ENCODE measurements around the gene RIMBP2.

RIMBP2 gene

GRCh38 chr12:130412384-130412783, 303.7 kb downstream of the RIMBP2 start:
- TF ChIP-seq, protein P1, sequence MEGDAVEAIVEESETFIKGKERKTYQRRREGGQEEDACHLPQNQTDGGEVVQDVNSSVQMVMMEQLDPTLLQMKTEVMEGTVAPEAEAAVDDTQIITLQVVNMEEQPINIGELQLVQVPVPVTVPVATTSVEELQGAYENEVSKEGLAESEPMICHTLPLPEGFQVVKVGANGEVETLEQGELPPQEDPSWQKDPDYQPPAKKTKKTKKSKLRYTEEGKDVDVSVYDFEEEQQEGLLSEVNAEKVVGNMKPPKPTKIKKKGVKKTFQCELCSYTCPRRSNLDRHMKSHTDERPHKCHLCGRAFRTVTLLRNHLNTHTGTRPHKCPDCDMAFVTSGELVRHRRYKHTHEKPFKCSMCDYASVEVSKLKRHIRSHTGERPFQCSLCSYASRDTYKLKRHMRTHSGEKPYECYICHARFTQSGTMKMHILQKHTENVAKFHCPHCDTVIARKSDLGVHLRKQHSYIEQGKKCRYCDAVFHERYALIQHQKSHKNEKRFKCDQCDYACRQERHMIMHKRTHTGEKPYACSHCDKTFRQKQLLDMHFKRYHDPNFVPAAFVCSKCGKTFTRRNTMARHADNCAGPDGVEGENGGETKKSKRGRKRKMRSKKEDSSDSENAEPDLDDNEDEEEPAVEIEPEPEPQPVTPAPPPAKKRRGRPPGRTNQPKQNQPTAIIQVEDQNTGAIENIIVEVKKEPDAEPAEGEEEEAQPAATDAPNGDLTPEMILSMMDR (conservative IDR thresholded peaks at IDR 0.05) = no peak
- no peak overlapping the region for H3K27ac ChIP-seq

- TF ChIP-seq, protein P1 (conservative IDR thresholded peaks at IDR 0.05) = no peak
- no peak overlapping the region for H3K27ac ChIP-seq
Measured at GRCh38 chr12:130405332-130405731, 310.8 kb downstream of the RIMBP2 start.

GRCh38 chr12:130401703-130402102, 314.4 kb downstream of the RIMBP2 start:
- TF ChIP-seq, protein P1 (conservative IDR thresholded peaks at IDR 0.05) = peak; percentile 66
- H3K27ac ChIP-seq = peak overlapping the region; percentile 46; the same call in 1 of the 2 replicates

GRCh38 chr12:130398100-130398848, 317.8 kb downstream of the RIMBP2 start:
- TF ChIP-seq, protein P1 (conservative IDR thresholded peaks at IDR 0.05) = no peak
- peak overlapping the region; percentile 61 for H3K27ac ChIP-seq

GRCh38 chr12:130396667-130397066, 319.4 kb downstream of the RIMBP2 start:
- no peak overlapping the region for H3K27ac ChIP-seq
- TF ChIP-seq, protein P1 (conservative IDR thresholded peaks at IDR 0.05) = no peak

GRCh38 chr12:130394906-130395305, 321.2 kb downstream of the RIMBP2 start:
- TF ChIP-seq, protein P1 (conservative IDR thresholded peaks at IDR 0.05) = no peak
- no peak overlapping the region for H3K27ac ChIP-seq

GRCh38 chr12:130391186-130391585, 324.9 kb downstream of the RIMBP2 start:
- TF ChIP-seq, protein P1 (conservative IDR thresholded peaks at IDR 0.05) = no peak
- H3K27ac ChIP-seq = no peak overlapping the region

All from VCaP (cell line).